ENCODE measurements around the gene E2F1.
"Not testable (repeated sequence)": the region's sequence is repeated elsewhere in the genome, so short reads cannot be mapped to it uniquely, and the experiment has no call there.

Gene E2F1

GRCh38 chr20:33702861-33703260 lies 16.7 kb upstream of the E2F1 start:
- no peak overlapping the region for H3K4me3 ChIP-seq (ENCODE audit: low read depth in 1 of 2, low read length in 1 of 2)
- no peak for TF ChIP-seq CTCF (IDR thresholded peaks at IDR 0.05)
- H3K27me3 ChIP-seq, result no peaks in the 10 kb centered on the region
- H3K27ac ChIP-seq, result no peak overlapping the region
- H3K9me3 ChIP-seq, result no peaks in the 10 kb centered on the region
- no peaks in the 10 kb centered on the region for H3K4me1 ChIP-seq (ENCODE audit: control insufficient read depth in 1 of 2, insufficient read depth in 1 of 2, low read depth in 1 of 2, low read length in 1 of 2)
- H3K36me3 ChIP-seq, result peaks cover 30% of the 10 kb centered on the region

- H3K4me1 ChIP-seq (ENCODE audit: control insufficient read depth in 1 of 2, insufficient read depth in 1 of 2, low read depth in 1 of 2, low read length in 1 of 2), result no peaks in the 10 kb centered on the region
- no peaks in the 10 kb centered on the region for H3K27me3 ChIP-seq
- no peak for TF ChIP-seq CTCF (IDR thresholded peaks at IDR 0.05)
- no peaks in the 10 kb centered on the region for H3K9me3 ChIP-seq
- no peak overlapping the region for H3K4me3 ChIP-seq (ENCODE audit: low read depth in 1 of 2, low read length in 1 of 2)
- H3K27ac ChIP-seq, result no peak overlapping the region
- peaks cover 20% of the 10 kb centered on the region for H3K36me3 ChIP-seq
Observed at GRCh38 chr20:33701629-33702450, 15.7 kb upstream of the E2F1 start.

GRCh38 chr20:33700696-33701441 lies 14.7 kb upstream of the E2F1 start:
- H3K4me1 ChIP-seq (ENCODE audit: control insufficient read depth in 1 of 2, insufficient read depth in 1 of 2, low read depth in 1 of 2, low read length in 1 of 2), result not testable (repeated sequence)

GRCh38 chr20:33698966-33699365 lies 12.8 kb upstream of the E2F1 start:
- H3K9me3 ChIP-seq; H3K27me3 ChIP-seq; H3K4me3 ChIP-seq (ENCODE audit: low read depth in 1 of 2, low read length in 1 of 2); H3K36me3 ChIP-seq; H3K4me1 ChIP-seq (ENCODE audit: control insufficient read depth in 1 of 2, insufficient read depth in 1 of 2, low read depth in 1 of 2, low read length in 1 of 2); H3K27ac ChIP-seq: not testable (repeated sequence)

More at GRCh38 chr20:33700696-33701441, 14.7 kb upstream of the E2F1 start:
- not testable (repeated sequence) for H3K4me3 ChIP-seq (ENCODE audit: low read depth in 1 of 2, low read length in 1 of 2); H3K9me3 ChIP-seq; H3K27me3 ChIP-seq; H3K27ac ChIP-seq
- H3K36me3 ChIP-seq, result peaks cover 11% of the 10 kb centered on the region

- no peak overlapping the region for H3K4me3 ChIP-seq (ENCODE audit: low read depth in 1 of 2, low read length in 1 of 2)
- no peak for TF ChIP-seq CTCF (IDR thresholded peaks at IDR 0.05)
- no peaks in the 10 kb centered on the region for H3K4me1 ChIP-seq (ENCODE audit: control insufficient read depth in 1 of 2, insufficient read depth in 1 of 2, low read depth in 1 of 2, low read length in 1 of 2)
- no peak overlapping the region for H3K27ac ChIP-seq
- H3K27me3 ChIP-seq, result no peaks in the 10 kb centered on the region
- H3K9me3 ChIP-seq, result no peaks in the 10 kb centered on the region
- H3K36me3 ChIP-seq, result no peaks in the 10 kb centered on the region
Observed at GRCh38 chr20:33697129-33697528, 10.9 kb upstream of the E2F1 start.

- Histone ChIP-seq H3K9me3 (no peaks in the 10 kb centered on the region), H3K27me3 (no peaks in the 10 kb centered on the region), H3K4me3 (ENCODE audit: low read depth in 1 of 2, low read length in 1 of 2) (no peak overlapping the region), H3K27ac (no peak overlapping the region), H3K4me1 (ENCODE audit: control insufficient read depth in 1 of 2, insufficient read depth in 1 of 2, low read depth in 1 of 2, low read length in 1 of 2) (no peaks in the 10 kb centered on the region), H3K36me3 (no peaks in the 10 kb centered on the region)
- TF ChIP-seq CTCF (IDR thresholded peaks at IDR 0.05), result no peak
Observed at GRCh38 chr20:33696448-33696847, 10.3 kb upstream of the E2F1 start.
